Lung (tissue), 12 donors: Measurements from ENCODE around the gene MCF2L2. TPM values are rescaled to one million over a fixed set of nuclear protein-coding genes. Genes with fewer than 3 reads are reported as not detected.

Experiments
- ATAC-seq: fragments of 200-7000 bp; cut with Tn5 transposase; one replicate; pipeline ENCODE4 v1.9.1; 2020; ENCODE audit warnings: moderate number of reproducible peaks; ENCODE audit not compliant: insufficient read depth, low FRiP score
- DNase-seq, 3 donors: peaks; one replicate each; pipeline ENCODE4 v3.0.0-alpha.2; 2013 to 2017
- H3K27ac ChIP-seq, 2 donors: one replicate each; pipeline ENCODE4 v1.5.1; 2013; ENCODE audit warnings: mild to moderate bottlenecking in 2 of 2, moderate library complexity in 2 of 2, control low read depth in 1 of 2, inconsistent platforms in 1 of 2, low read depth in 1 of 2, low read length in 1 of 2
- H3K27me3 ChIP-seq, 3 donors: one replicate each; pipeline ENCODE4 v1.5.1; 2013; ENCODE audit warnings: low read length in 2 of 3; ENCODE audit not compliant: control insufficient read depth in 3 of 3, insufficient read depth in 3 of 3
- H3K36me3 ChIP-seq, 4 donors: one replicate each; pipeline ENCODE4 v1.5.1; 2013; ENCODE audit warnings: low read length in 4 of 4, mild to moderate bottlenecking in 1 of 4, moderate library complexity in 1 of 4; ENCODE audit not compliant: control insufficient read depth in 4 of 4, insufficient read depth in 4 of 4
- H3K4me1 ChIP-seq, 5 donors: one replicate each; pipeline ENCODE4 v1.5.1; 2013; ENCODE audit warnings: low read length in 5 of 5, mild to moderate bottlenecking in 2 of 5, moderate library complexity in 1 of 5; ENCODE audit not compliant: control insufficient read depth in 5 of 5, insufficient read depth in 5 of 5
- H3K4me3 ChIP-seq: one replicate; pipeline ENCODE4 v1.5.1; 2013; ENCODE audit warnings: mild to moderate bottlenecking, control low read depth, moderate library complexity
- H3K9ac ChIP-seq, 2 donors: one replicate each; pipeline ENCODE4 v1.5.1; 2013; ENCODE audit warnings: low read length in 2 of 2, control low read depth in 1 of 2; ENCODE audit not compliant: insufficient read depth in 1 of 2
- H3K9me3 ChIP-seq, 4 donors: one replicate each; pipeline ENCODE4 v1.5.1; 2013; ENCODE audit warnings: low read length in 3 of 4, mild to moderate bottlenecking in 1 of 4, moderate library complexity in 1 of 4; ENCODE audit not compliant: control insufficient read depth in 4 of 4, insufficient read depth in 3 of 4
- CTCF ChIP-seq: IDR thresholded peaks from 2 replicates; pipeline ENCODE4 v1.5.1; 2012; ENCODE audit warnings: mild to moderate bottlenecking; ENCODE audit errors: control extremely low read depth, extremely low read depth
- WGBS, 2 donors: extraction: QIAGEN DNeasy Blood & Tissue Kit; methylation state at CpG; one replicate each; pipeline ENCODE4 v1.1.7; 2013; 5-methylcytosine and 5-hydroxymethylcytosine counted together
- polyA plus RNA-seq, 2 donors: library from polyadenylated mRNA; stranded (reverse); fragments of 200-250 nt; gene quantifications; one replicate each; pipeline ENCODE4 v1.2.1, GENCODE V29; 2013
- total RNA-seq, 2 donors: library from RNA; depleted of rRNA in 1 of 2; stranded (reverse); fragments of >200 nt in 1 of 2; gene quantifications; one replicate each; pipeline ENCODE4 v1.2.1, GENCODE V29; 2014 to 2021
- donor health status: control.
- donor health status: control.
- donor health status: Bipolar disorder and iron deficiency.
- donor health status: healthy.
- donor health status: DM: yes; HTN: yes; CAD: no.

Gene MCF2L2
- total and polyA plus RNA-seq, 4 donors = 0.26 to 1.7 (median 1.0) TPM

- no peak for TF ChIP-seq CTCF
- Histone ChIP-seq H3K9me3 (no peaks in the 10 kb centered on the region), H3K4me1 (no peaks in the 10 kb centered on the region), H3K27ac (no peak overlapping the region), H3K27me3 (no peaks in the 10 kb centered on the region), H3K4me3 (no peak overlapping the region), H3K9ac (no peak overlapping the region), H3K36me3 (no peaks in the 10 kb centered on the region)
- ATAC-seq = no peak
- WGBS, 2 donors = 71 to 76% methylated on average over 9 of the region's 9 CpGs
- DNase-seq = peak in 1 of 3 donors; percentile 36
These were observed 202.0 kb downstream of the MCF2L2 start for GRCh38 chr3:183226333-183226890.

- TF ChIP-seq CTCF = no peak
- WGBS, 2 donors = 55 to 65% methylated on average over 11 of the region's 11 CpGs
These were observed 204.0 kb downstream of the MCF2L2 start for GRCh38 chr3:183224180-183224970.

GRCh38 chr3:183222631-183223235 lies 205.7 kb downstream of the MCF2L2 start:
- no peak overlapping the region for H3K27ac ChIP-seq
- H3K4me1 ChIP-seq = peaks cover 0 to 4% (median 0%) of the 10 kb centered on the region in 5 donors
- H3K27me3 ChIP-seq = no peaks in the 10 kb centered on the region
- H3K9ac ChIP-seq = no peak overlapping the region
- no peak for DNase-seq
- no peak for ATAC-seq
- 96% methylated on average over 3 of the region's 3 CpGs for WGBS, 2 donors
- TF ChIP-seq CTCF = no peak
- H3K4me3 ChIP-seq = no peak overlapping the region
- no peaks in the 10 kb centered on the region for H3K9me3 ChIP-seq
- no peaks in the 10 kb centered on the region for H3K36me3 ChIP-seq

More at GRCh38 chr3:183224180-183224970, 204.0 kb downstream of the MCF2L2 start:
- DNase-seq = no peak
- Histone ChIP-seq H3K4me3 (no peak overlapping the region), H3K9me3 (no peaks in the 10 kb centered on the region), H3K36me3 (no peaks in the 10 kb centered on the region), H3K4me1 (no peaks in the 10 kb centered on the region), H3K27me3 (no peaks in the 10 kb centered on the region), H3K27ac (no peak overlapping the region), H3K9ac (no peak overlapping the region)
- ATAC-seq = no peak
